Neutrophil (primary cell): ENCODE data around the gene NFAM1.

Experiments
- H3K27ac ChIP-seq: fragments of 200-600 bp; sonication (generic); 2 replicates; pipeline ENCODE4 v1.5.1; 2016; ENCODE audit warnings: mild to moderate bottlenecking, moderate library complexity
- H3K27me3 ChIP-seq: fragments of 200-600 bp; sonication (generic); 2 replicates; pipeline ENCODE4 v1.6.0; 2016; ENCODE audit warnings: mild to moderate bottlenecking
- H3K36me3 ChIP-seq: fragments of 200-600 bp; sonication (generic); 2 replicates; pipeline ENCODE4 v1.5.1; 2017
- H3K4me1 ChIP-seq, 2 experiments: fragments of 200-600 bp in 1 of 2; sonication (generic) in 1 of 2; 1 replicate in 1 of 2; 2 replicates in 1 of 2; pipeline versions ENCODE4 v1.5.1 to v1.6.1; 2013 to 2016; ENCODE audit warnings: low read depth in 1 of 2, low read length in 1 of 2, mild to moderate bottlenecking in 1 of 2, moderate library complexity in 1 of 2; ENCODE audit not compliant: control insufficient read depth in 1 of 2, insufficient read depth in 1 of 2
- H3K4me3 ChIP-seq, 2 experiments: fragments of 200-600 bp in 1 of 2; sonication (generic) in 1 of 2; 1 replicate in 1 of 2; 2 replicates in 1 of 2; pipeline ENCODE4 v1.5.1; 2013 to 2016; ENCODE audit warnings: low read depth in 1 of 2, low read length in 1 of 2, mild to moderate bottlenecking in 1 of 2, moderate library complexity in 1 of 2
- H3K9me3 ChIP-seq: fragments of 200-600 bp; sonication (generic); 2 replicates; pipeline ENCODE4 v1.5.1; 2016
- CTCF ChIP-seq: fragments of 200-600 bp; sonication (generic); IDR thresholded peaks from 2 replicates; pipeline ENCODE4 v1.5.1; 2016; ENCODE audit warnings: antibody characterized with exemption

The NFAM1 gene

GRCh38 chr22:42470366-42471082, 38.3 kb upstream of the NFAM1 start:
- TF ChIP-seq CTCF = no peak
- H3K36me3 ChIP-seq = no peaks in the 10 kb centered on the region
- H3K9me3 ChIP-seq = no peaks in the 10 kb centered on the region
- H3K4me1 ChIP-seq = no peaks in the 10 kb centered on the region
- no peak overlapping the region for H3K27ac ChIP-seq
- peaks cover 19% of the 10 kb centered on the region for H3K27me3 ChIP-seq
- no peak overlapping the region for H3K4me3 ChIP-seq

GRCh38 chr22:42468841-42469240, 36.6 kb upstream of the NFAM1 start:
- TF ChIP-seq CTCF = no peak
- peaks cover 24% of the 10 kb centered on the region for H3K27me3 ChIP-seq

GRCh38 chr22:42462016-42462415, 29.8 kb upstream of the NFAM1 start:
- Histone ChIP-seq H3K27me3 (peaks cover 57% of the 10 kb centered on the region), H3K27ac (no peak overlapping the region), H3K36me3 (no peaks in the 10 kb centered on the region), H3K9me3 (no peaks in the 10 kb centered on the region), H3K4me1 (no peaks in the 10 kb centered on the region), H3K4me3 (no peak overlapping the region)
- TF ChIP-seq CTCF = no peak

More at GRCh38 chr22:42468841-42469240, 36.6 kb upstream of the NFAM1 start:
- Histone ChIP-seq H3K4me1 (no peaks in the 10 kb centered on the region), H3K27ac (no peak overlapping the region), H3K4me3 (no peak overlapping the region), H3K9me3 (no peaks in the 10 kb centered on the region), H3K36me3 (no peaks in the 10 kb centered on the region)

- no peak overlapping the region for H3K4me3 ChIP-seq
- TF ChIP-seq CTCF = no peak
- H3K36me3 ChIP-seq = no peaks in the 10 kb centered on the region
- H3K9me3 ChIP-seq = no peaks in the 10 kb centered on the region
- H3K27me3 ChIP-seq = peaks cover 57% of the 10 kb centered on the region
- H3K27ac ChIP-seq = no peak overlapping the region
- no peaks in the 10 kb centered on the region for H3K4me1 ChIP-seq
Measured at GRCh38 chr22:42461511-42461910, 29.3 kb upstream of the NFAM1 start.

GRCh38 chr22:42459287-42460063, 27.3 kb upstream of the NFAM1 start:
- Histone ChIP-seq H3K4me1 (no peaks in the 10 kb centered on the region), H3K27ac (no peak overlapping the region), H3K36me3 (no peaks in the 10 kb centered on the region), H3K27me3 (peaks cover 48% of the 10 kb centered on the region), H3K9me3 (no peaks in the 10 kb centered on the region), H3K4me3 (no peak overlapping the region)
- TF ChIP-seq CTCF = no peak
